ENCODE results near the gene ZBTB7A.
A peak's percentile ranks its signal among the peaks of the same experiment; 100 is the strongest.

- TF ChIP-seq POLR2AphosphoS5 (IDR thresholded peaks at IDR 0.05; ENCODE audit: low read depth), result peak; percentile 21
- TF ChIP-seq, protein P1, sequence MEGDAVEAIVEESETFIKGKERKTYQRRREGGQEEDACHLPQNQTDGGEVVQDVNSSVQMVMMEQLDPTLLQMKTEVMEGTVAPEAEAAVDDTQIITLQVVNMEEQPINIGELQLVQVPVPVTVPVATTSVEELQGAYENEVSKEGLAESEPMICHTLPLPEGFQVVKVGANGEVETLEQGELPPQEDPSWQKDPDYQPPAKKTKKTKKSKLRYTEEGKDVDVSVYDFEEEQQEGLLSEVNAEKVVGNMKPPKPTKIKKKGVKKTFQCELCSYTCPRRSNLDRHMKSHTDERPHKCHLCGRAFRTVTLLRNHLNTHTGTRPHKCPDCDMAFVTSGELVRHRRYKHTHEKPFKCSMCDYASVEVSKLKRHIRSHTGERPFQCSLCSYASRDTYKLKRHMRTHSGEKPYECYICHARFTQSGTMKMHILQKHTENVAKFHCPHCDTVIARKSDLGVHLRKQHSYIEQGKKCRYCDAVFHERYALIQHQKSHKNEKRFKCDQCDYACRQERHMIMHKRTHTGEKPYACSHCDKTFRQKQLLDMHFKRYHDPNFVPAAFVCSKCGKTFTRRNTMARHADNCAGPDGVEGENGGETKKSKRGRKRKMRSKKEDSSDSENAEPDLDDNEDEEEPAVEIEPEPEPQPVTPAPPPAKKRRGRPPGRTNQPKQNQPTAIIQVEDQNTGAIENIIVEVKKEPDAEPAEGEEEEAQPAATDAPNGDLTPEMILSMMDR (IDR thresholded peaks at IDR 0.05; ENCODE audit: insufficient read depth, low read length), result no peak
- no peak for TF ChIP-seq GABPA (IDR thresholded peaks at IDR 0.05; ENCODE audit: low read depth)
- TF ChIP-seq, protein P2, sequence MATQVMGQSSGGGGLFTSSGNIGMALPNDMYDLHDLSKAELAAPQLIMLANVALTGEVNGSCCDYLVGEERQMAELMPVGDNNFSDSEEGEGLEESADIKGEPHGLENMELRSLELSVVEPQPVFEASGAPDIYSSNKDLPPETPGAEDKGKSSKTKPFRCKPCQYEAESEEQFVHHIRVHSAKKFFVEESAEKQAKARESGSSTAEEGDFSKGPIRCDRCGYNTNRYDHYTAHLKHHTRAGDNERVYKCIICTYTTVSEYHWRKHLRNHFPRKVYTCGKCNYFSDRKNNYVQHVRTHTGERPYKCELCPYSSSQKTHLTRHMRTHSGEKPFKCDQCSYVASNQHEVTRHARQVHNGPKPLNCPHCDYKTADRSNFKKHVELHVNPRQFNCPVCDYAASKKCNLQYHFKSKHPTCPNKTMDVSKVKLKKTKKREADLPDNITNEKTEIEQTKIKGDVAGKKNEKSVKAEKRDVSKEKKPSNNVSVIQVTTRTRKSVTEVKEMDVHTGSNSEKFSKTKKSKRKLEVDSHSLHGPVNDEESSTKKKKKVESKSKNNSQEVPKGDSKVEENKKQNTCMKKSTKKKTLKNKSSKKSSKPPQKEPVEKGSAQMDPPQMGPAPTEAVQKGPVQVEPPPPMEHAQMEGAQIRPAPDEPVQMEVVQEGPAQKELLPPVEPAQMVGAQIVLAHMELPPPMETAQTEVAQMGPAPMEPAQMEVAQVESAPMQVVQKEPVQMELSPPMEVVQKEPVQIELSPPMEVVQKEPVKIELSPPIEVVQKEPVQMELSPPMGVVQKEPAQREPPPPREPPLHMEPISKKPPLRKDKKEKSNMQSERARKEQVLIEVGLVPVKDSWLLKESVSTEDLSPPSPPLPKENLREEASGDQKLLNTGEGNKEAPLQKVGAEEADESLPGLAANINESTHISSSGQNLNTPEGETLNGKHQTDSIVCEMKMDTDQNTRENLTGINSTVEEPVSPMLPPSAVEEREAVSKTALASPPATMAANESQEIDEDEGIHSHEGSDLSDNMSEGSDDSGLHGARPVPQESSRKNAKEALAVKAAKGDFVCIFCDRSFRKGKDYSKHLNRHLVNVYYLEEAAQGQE (IDR thresholded peaks at IDR 0.05; ENCODE audit: insufficient replicate concordance, low read depth), result no peak
- no peak for TF ChIP-seq SPI1 (IDR thresholded peaks at IDR 0.05; ENCODE audit: borderline replicate concordance, low read depth)
These were observed at the start of gene ZBTB7A for GRCh38 chr19:4066682-4067395.

All from HL-60 (cell line).